Measurements from ENCODE around the gene ACVR1B.

Gene ACVR1B

GRCh38 chr12:52004042-52004648, 52.6 kb downstream of the ACVR1B start:
- Histone ChIP-seq H3K4me3 (ENCODE audit: low read depth, low read length) (no peak overlapping the region), H3K36me3 (ENCODE audit: control insufficient read depth in 2 of 2, insufficient read depth in 1 of 2, low read length in 2 of 2) (peaks cover 0 to 21% of the 10 kb centered on the region in 2 experiments; a peak in 1 of 3 replicates), H3K4me1 (ENCODE audit: control insufficient read depth, insufficient read depth, low read length) (peaks cover 2% of the 10 kb centered on the region; the same call in 1 of the 2 replicates), H3K27ac (ENCODE audit: extremely low read depth, low read depth, low read length) (no peak overlapping the region), H3K9me3 (ENCODE audit: control insufficient read depth, insufficient read depth, low read depth, low read length) (no peaks in the 10 kb centered on the region)
- ChIA-PET POLR2A (interaction anchor here (0.6 to 2.0 kb wide), 3 partner anchors 14 to 19 kb away, joined by 5 to 11 read pairs (median 6); no protein-coding TSS in a partner anchor), CTCF (interaction anchor here (0.6 to 9.6 kb wide), 28 partner anchors 9 to 1122 kb away, joined by 3 to 291 read pairs (median 5); no protein-coding TSS in a partner anchor)
- no peak for TF ChIP-seq ZNF133 (tag by site-specific recombination; IDR thresholded peaks at IDR 0.05)
- TF ChIP-seq ZNF623 (tag by site-specific recombination; IDR thresholded peaks at IDR 0.05): no peak
- no peak for TF ChIP-seq ZNF558 (tag by site-specific recombination; IDR thresholded peaks at IDR 0.05)
- TF ChIP-seq ZNF660 (tag by site-specific recombination; IDR thresholded peaks at IDR 0.05): peak; percentile 43; the same call in 1 of the 2 replicates
- TF ChIP-seq GLIS1 (tag by site-specific recombination; IDR thresholded peaks at IDR 0.05): peak; percentile 67
- TF ChIP-seq ZSCAN30 (tag by site-specific recombination; IDR thresholded peaks at IDR 0.05): 0 out of 2 replicates have a peak, but pooled peaks have one; percentile 14
- no peak for TF ChIP-seq FEZF1 (tag by site-specific recombination; IDR thresholded peaks at IDR 0.05)
- peak; percentile 66 for TF ChIP-seq ZNF654 (tag by site-specific recombination; IDR thresholded peaks at IDR 0.05; ENCODE audit: low read depth)
- TF ChIP-seq ZBTB17 (tag by site-specific recombination; IDR thresholded peaks at IDR 0.05): 0 out of 2 replicates have a peak, but pooled peaks have one; percentile 19
- TF ChIP-seq ZNF416 (tag by site-specific recombination; IDR thresholded peaks at IDR 0.05): no peak
- TF ChIP-seq ZNF202 (tag by site-specific recombination; IDR thresholded peaks at IDR 0.05; ENCODE audit: borderline replicate concordance): no peak
- peak; percentile 88 for TF ChIP-seq IKZF3 (tag by site-specific recombination; IDR thresholded peaks at IDR 0.05)
- peak; percentile 85 for TF ChIP-seq CTCF (tag by site-specific recombination; IDR thresholded peaks at IDR 0.05)
- TF ChIP-seq ZNF645 (tag by site-specific recombination; IDR thresholded peaks at IDR 0.05): no peak

- TF ChIP-seq ZNF600 (tag by site-specific recombination; IDR thresholded peaks at IDR 0.05) (peak; percentile 59; the same call in 1 of the 2 replicates), HIC1 (tag by site-specific recombination; IDR thresholded peaks at IDR 0.05) (no peak), ZNF121 (tag by site-specific recombination; IDR thresholded peaks at IDR 0.05) (no peak), EGR2 (tag by site-specific recombination; IDR thresholded peaks at IDR 0.05; ENCODE audit: low read depth) (0 out of 2 replicates have a peak, but pooled peaks have one; percentile 10), ZFHX2 (tag by site-specific recombination; conservative IDR thresholded peaks at IDR 0.05) (0 out of 2 replicates have a peak, but pooled peaks have one; percentile 41), ZNF664 (tag by site-specific recombination; IDR thresholded peaks at IDR 0.05) (peak; percentile 53; the same call in 1 of the 2 replicates), ZNF2 (tag by site-specific recombination; IDR thresholded peaks at IDR 0.05) (no peak), KLF7 (tag by site-specific recombination; IDR thresholded peaks at IDR 0.05; ENCODE audit: borderline replicate concordance) (no peak)
- no peak overlapping the region for H3K4me3 ChIP-seq (ENCODE audit: low read depth, low read length)
- ChIA-PET POLR2A (no interaction called here), CTCF (interaction anchor here (0.6 to 9.6 kb wide), 9 partner anchors 9 to 119 kb away, joined by 3 to 291 read pairs (median 14); no protein-coding TSS in a partner anchor)
- peaks cover 0 to 12% of the 10 kb centered on the region in 2 experiments; a peak in 1 of 3 replicates for H3K36me3 ChIP-seq (ENCODE audit: control insufficient read depth in 2 of 2, insufficient read depth in 1 of 2, low read length in 2 of 2)
- peaks cover 8% of the 10 kb centered on the region; the same call in 1 of the 2 replicates for H3K4me1 ChIP-seq (ENCODE audit: control insufficient read depth, insufficient read depth, low read length)
- no peak overlapping the region for H3K27ac ChIP-seq (ENCODE audit: extremely low read depth, low read depth, low read length)
- H3K9me3 ChIP-seq (ENCODE audit: control insufficient read depth, insufficient read depth, low read depth, low read length): no peaks in the 10 kb centered on the region
Observed at GRCh38 chr12:52005218-52005902, 53.9 kb downstream of the ACVR1B start.

Data from HEK293 (cell line).